Suprapubic skin (tissue), 4 donors: Measurements from ENCODE around the gene TRAPPC1. TPM values are rescaled to one million over a fixed set of nuclear protein-coding genes. Genes with fewer than 3 reads are reported as not detected.

ENCODE experiments used
- DNase-seq, 2 donors: peaks; one replicate each; pipeline ENCODE4 v3.0.0-alpha.2; 2019; ENCODE audit warnings: low spot score in 2 of 2
- H3K27ac ChIP-seq: fragments of 200-600 bp; sonication (generic); one replicate; pipeline ENCODE4 v1.5.1; 2019
- H3K27me3 ChIP-seq: fragments of 200-600 bp; sonication (generic); one replicate; pipeline ENCODE4 v1.5.1; 2019
- H3K36me3 ChIP-seq: fragments of 200-600 bp; sonication (generic); one replicate; pipeline ENCODE4 v1.5.1; 2019
- H3K4me1 ChIP-seq: fragments of 200-600 bp; sonication (generic); one replicate; pipeline ENCODE4 v1.5.1; 2019
- H3K4me3 ChIP-seq: fragments of 200-600 bp; sonication (generic); one replicate; pipeline ENCODE4 v1.5.1; 2019; ENCODE audit warnings: mild to moderate bottlenecking
- H3K9me3 ChIP-seq: fragments of 200-600 bp; sonication (generic); one replicate; pipeline ENCODE4 v1.5.1; 2019
- EP300 ChIP-seq: sonication (generic); formaldehyde crosslinking; IDR thresholded peaks from one replicate; pipeline ENCODE4 v1.6.1; 2017; ENCODE audit warnings: antibody characterized with exemption
- POLR2A ChIP-seq, 2 donors: fragments of 450-650 bp; IDR thresholded peaks; one replicate each; pipeline ENCODE4 v1.6.1; 2017; ENCODE audit warnings: antibody characterized with exemption in 2 of 2, mild to moderate bottlenecking in 2 of 2, moderate library complexity in 2 of 2
- POLR2AphosphoS5 ChIP-seq, 3 donors: sonication (generic); formaldehyde crosslinking; IDR thresholded peaks; one replicate each; pipeline ENCODE4 v1.6.1; 2017; ENCODE audit warnings: antibody characterized with exemption in 3 of 3
- WGBS: methylation state at CpG from one replicate; pipeline ENCODE4 v1.1.5; 2018; 5-methylcytosine and 5-hydroxymethylcytosine counted together
- total RNA-seq, 4 donors: library from RNA; depleted of rRNA; stranded (reverse); fragments of >200 nt; gene quantifications; one replicate each; pipeline ENCODE4 v1.1.0, GENCODE V29; 2016
- TF ChIP-seq, protein P1 (sequence below), 2 donors: fragments of 200-600 bp in 1 of 2; fragments of 450-650 bp in 1 of 2; sonication (generic) in 1 of 2; IDR thresholded peaks; one replicate each; pipeline ENCODE4 v1.5.1; 2016 to 2019; ENCODE audit warnings: antibody characterized with exemption in 2 of 2, mild to moderate bottlenecking in 1 of 2, moderate library complexity in 1 of 2

The TRAPPC1 gene
- total RNA-seq, 4 donors from 2014 or later, result 39.4 to 64.1 (median 46.2) TPM

- no peak for DNase-seq
- no peak overlapping the region for H3K27ac ChIP-seq
- WGBS, result 43% methylated on average over 6 of the region's 6 CpGs
- H3K27me3 ChIP-seq, result no peaks in the 10 kb centered on the region
- TF ChIP-seq POLR2AphosphoS5 (IDR thresholded peaks at IDR 0.05), result no peak
- TF ChIP-seq, protein P1, sequence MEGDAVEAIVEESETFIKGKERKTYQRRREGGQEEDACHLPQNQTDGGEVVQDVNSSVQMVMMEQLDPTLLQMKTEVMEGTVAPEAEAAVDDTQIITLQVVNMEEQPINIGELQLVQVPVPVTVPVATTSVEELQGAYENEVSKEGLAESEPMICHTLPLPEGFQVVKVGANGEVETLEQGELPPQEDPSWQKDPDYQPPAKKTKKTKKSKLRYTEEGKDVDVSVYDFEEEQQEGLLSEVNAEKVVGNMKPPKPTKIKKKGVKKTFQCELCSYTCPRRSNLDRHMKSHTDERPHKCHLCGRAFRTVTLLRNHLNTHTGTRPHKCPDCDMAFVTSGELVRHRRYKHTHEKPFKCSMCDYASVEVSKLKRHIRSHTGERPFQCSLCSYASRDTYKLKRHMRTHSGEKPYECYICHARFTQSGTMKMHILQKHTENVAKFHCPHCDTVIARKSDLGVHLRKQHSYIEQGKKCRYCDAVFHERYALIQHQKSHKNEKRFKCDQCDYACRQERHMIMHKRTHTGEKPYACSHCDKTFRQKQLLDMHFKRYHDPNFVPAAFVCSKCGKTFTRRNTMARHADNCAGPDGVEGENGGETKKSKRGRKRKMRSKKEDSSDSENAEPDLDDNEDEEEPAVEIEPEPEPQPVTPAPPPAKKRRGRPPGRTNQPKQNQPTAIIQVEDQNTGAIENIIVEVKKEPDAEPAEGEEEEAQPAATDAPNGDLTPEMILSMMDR (IDR thresholded peaks at IDR 0.05), result peak in 1 of 2 donors; percentile 42
- H3K9me3 ChIP-seq, result no peaks in the 10 kb centered on the region
- H3K4me1 ChIP-seq, result peaks cover 4% of the 10 kb centered on the region
- H3K36me3 ChIP-seq, result peaks cover 89% of the 10 kb centered on the region
- no peak overlapping the region for H3K4me3 ChIP-seq
Measured at GRCh38 chr17:7897773-7898172, 34.0 kb downstream of the TRAPPC1 start.

DNA sequence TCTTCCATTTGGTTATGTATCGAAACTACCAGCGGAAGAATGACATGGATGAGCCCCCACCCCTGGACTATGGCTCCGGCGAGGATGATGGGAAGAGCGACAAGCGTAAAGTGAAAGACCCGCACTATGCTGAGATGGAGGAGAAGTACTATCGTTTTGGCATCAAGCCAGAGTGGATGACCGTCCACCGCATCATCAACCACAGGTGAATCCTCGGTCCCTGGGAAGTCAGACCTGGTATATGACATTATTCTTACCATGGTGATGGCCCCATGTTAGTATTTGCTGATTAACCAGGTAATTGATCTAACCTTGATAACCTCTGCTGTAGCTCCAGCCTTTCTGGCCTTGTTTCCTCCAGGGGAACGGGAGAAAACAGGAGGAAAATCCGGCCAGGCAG lies 34.7 kb downstream of the TRAPPC1 start:
- Histone ChIP-seq H3K36me3 (peaks cover 83% of the 10 kb centered on the region), H3K27me3 (no peaks in the 10 kb centered on the region), H3K27ac (no peak overlapping the region), H3K4me3 (no peak overlapping the region), H3K4me1 (peaks cover 4% of the 10 kb centered on the region), H3K9me3 (no peaks in the 10 kb centered on the region)
- 90% methylated on average over 13 of the region's 13 CpGs for WGBS
- TF ChIP-seq, protein P1 (IDR thresholded peaks at IDR 0.05), result no peak
- TF ChIP-seq POLR2A (IDR thresholded peaks at IDR 0.05) (no peak), POLR2AphosphoS5 (IDR thresholded peaks at IDR 0.05) (no peak), EP300 (no peak)
- DNase-seq, result no peak

DNA sequence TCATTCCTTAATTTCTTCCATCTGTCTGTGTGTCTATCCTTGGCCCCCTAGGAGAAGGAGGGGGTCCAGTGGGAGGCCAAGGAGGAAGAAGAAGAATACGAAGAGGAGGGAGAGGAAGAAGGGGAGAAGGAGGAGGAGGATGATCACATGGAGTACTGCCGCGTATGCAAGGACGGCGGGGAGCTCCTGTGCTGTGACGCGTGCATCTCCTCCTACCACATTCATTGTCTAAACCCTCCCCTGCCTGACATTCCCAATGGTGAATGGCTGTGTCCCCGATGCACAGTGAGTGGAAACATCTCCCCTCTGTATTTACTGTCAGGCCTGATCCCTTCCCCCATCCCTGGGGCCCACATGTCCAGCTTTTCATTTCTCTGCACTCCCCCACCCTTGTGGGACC lies 36.9 kb downstream of the TRAPPC1 start:
- 85% methylated on average over 8 of the region's 8 CpGs for WGBS
- DNase-seq, result no peak
- peaks cover 78% of the 10 kb centered on the region for H3K36me3 ChIP-seq
- no peak overlapping the region for H3K4me3 ChIP-seq
- TF ChIP-seq EP300, result no peak
- TF ChIP-seq POLR2A (IDR thresholded peaks at IDR 0.05), result no peak
- TF ChIP-seq POLR2AphosphoS5 (IDR thresholded peaks at IDR 0.05), result no peak
- TF ChIP-seq, protein P1 (IDR thresholded peaks at IDR 0.05), result no peak
- no peak overlapping the region for H3K27ac ChIP-seq
- H3K27me3 ChIP-seq, result no peaks in the 10 kb centered on the region
- peaks cover 8% of the 10 kb centered on the region for H3K4me1 ChIP-seq
- H3K9me3 ChIP-seq, result no peaks in the 10 kb centered on the region

GRCh38 chr17:7894226-7894625 lies 37.5 kb downstream of the TRAPPC1 start:
- DNase-seq, result peak in 1 of 2 donors; percentile 67
- Histone ChIP-seq H3K4me1 (peaks cover 14% of the 10 kb centered on the region), H3K4me3 (no peak overlapping the region), H3K9me3 (no peaks in the 10 kb centered on the region), H3K27me3 (no peaks in the 10 kb centered on the region), H3K27ac (no peak overlapping the region), H3K36me3 (peaks cover 72% of the 10 kb centered on the region)
- TF ChIP-seq POLR2AphosphoS5 (IDR thresholded peaks at IDR 0.05), result no peak
- no peak for TF ChIP-seq POLR2A (IDR thresholded peaks at IDR 0.05)
- TF ChIP-seq EP300, result no peak
- TF ChIP-seq, protein P1 (IDR thresholded peaks at IDR 0.05), result no peak
- 93% methylated on average over 9 of the region's 9 CpGs for WGBS

- peaks cover 63% of the 10 kb centered on the region for H3K36me3 ChIP-seq
- WGBS, result 87% methylated on average over 11 of the region's 15 CpGs
- H3K4me1 ChIP-seq, result peaks cover 23% of the 10 kb centered on the region
- H3K27ac ChIP-seq, result no peak overlapping the region
- no peak overlapping the region for H3K4me3 ChIP-seq
- DNase-seq, result no peak
- H3K27me3 ChIP-seq, result no peaks in the 10 kb centered on the region
- H3K9me3 ChIP-seq, result no peaks in the 10 kb centered on the region
- TF ChIP-seq POLR2A (IDR thresholded peaks at IDR 0.05) (no peak), EP300 (no peak), POLR2AphosphoS5 (IDR thresholded peaks at IDR 0.05) (no peak)
- TF ChIP-seq, protein P1 (IDR thresholded peaks at IDR 0.05), result no peak
Measured at GRCh38 chr17:7893187-7893880, 38.4 kb downstream of the TRAPPC1 start.
